ENCODE results near the gene TAP2.

DNA sequence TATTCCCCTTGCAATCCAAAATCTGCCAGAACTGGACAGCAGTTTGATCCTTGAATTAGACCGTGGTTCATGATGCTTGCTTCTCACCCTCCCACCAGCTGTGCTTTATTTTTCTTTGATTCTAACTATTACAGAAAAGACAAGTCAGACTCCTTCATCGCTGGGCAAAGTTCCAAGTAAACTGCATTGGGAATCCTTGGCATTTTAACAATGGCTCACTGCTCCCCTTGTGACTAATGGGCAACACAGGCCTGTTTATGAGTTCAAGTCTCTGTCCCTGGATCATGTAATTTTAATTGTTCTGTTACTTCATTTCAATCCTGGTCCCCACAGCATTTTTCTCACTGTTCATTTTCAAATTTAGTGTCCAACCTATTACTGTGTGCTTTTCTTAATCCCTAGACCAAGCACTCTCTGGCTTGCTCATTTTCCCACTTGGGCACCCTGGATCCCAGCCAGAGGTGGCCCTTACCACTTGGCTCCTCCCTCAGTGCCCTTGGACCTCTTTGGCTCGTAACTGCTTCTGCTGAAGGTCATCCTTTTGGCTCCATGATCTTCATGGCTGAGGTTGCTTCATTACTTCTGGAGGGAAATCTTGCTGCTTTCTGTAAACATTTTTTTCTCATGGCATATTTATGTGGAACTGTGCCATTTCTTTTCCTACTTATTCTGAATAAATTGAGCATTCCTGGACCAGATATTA, 48.3 kb upstream of the TAP2 start:
- TF ChIP-seq RFX5 (IDR thresholded peaks at IDR 0.05; ENCODE audit: low read length) (no peak), MXI1 (IDR thresholded peaks at IDR 0.05; ENCODE audit: low read depth, low read length) (no peak), REST (IDR thresholded peaks at IDR 0.05; ENCODE audit: low read depth, low read length) (no peak), POLR2AphosphoS5 (IDR thresholded peaks at IDR 0.05; ENCODE audit: low read depth, low read length) (no peak), FOXJ3 (CRISPR knock-in tag; IDR thresholded peaks at IDR 0.05) (no peak), SIN3A (IDR thresholded peaks at IDR 0.05; ENCODE audit: borderline replicate concordance, low read depth, low read length) (no peak), TAF1 (IDR thresholded peaks at IDR 0.05; ENCODE audit: borderline replicate concordance, low read depth, low read length) (no peak)
- TF ChIP-seq, protein P1, sequence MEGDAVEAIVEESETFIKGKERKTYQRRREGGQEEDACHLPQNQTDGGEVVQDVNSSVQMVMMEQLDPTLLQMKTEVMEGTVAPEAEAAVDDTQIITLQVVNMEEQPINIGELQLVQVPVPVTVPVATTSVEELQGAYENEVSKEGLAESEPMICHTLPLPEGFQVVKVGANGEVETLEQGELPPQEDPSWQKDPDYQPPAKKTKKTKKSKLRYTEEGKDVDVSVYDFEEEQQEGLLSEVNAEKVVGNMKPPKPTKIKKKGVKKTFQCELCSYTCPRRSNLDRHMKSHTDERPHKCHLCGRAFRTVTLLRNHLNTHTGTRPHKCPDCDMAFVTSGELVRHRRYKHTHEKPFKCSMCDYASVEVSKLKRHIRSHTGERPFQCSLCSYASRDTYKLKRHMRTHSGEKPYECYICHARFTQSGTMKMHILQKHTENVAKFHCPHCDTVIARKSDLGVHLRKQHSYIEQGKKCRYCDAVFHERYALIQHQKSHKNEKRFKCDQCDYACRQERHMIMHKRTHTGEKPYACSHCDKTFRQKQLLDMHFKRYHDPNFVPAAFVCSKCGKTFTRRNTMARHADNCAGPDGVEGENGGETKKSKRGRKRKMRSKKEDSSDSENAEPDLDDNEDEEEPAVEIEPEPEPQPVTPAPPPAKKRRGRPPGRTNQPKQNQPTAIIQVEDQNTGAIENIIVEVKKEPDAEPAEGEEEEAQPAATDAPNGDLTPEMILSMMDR (IDR thresholded peaks at IDR 0.05), result no peak
